KMS-11 (cell line): Measurements from ENCODE around the gene DCP2.

Source experiments
- H2AFZ ChIP-seq: fragments of 200-600 bp; sonication (generic); 2 replicates; pipeline ENCODE4 v1.6.1; 2016; ENCODE audit warnings: antibody characterized with exemption, mixed run types, low read depth
- H3K27ac ChIP-seq: fragments of 200-600 bp; sonication (generic); 2 replicates; pipeline ENCODE4 v1.6.1; 2016; ENCODE audit warnings: mild to moderate bottlenecking, mixed run types
- H3K27me3 ChIP-seq: fragments of 200-600 bp; sonication (generic); 2 replicates; pipeline ENCODE4 v1.6.1; 2017; ENCODE audit warnings: mild to moderate bottlenecking, low read depth, mixed run types, moderate library complexity; ENCODE audit not compliant: insufficient read depth
- H3K36me3 ChIP-seq: fragments of 200-600 bp; sonication (generic); 2 replicates; pipeline ENCODE4 v1.6.1; 2017; ENCODE audit warnings: mild to moderate bottlenecking, mixed run types; ENCODE audit not compliant: insufficient read depth
- H3K4me1 ChIP-seq: fragments of 200-600 bp; sonication (generic); 2 replicates; pipeline ENCODE4 v1.6.1; 2016; ENCODE audit warnings: mild to moderate bottlenecking, low read depth, mixed run types; ENCODE audit not compliant: poor library complexity, severe bottlenecking
- H3K4me2 ChIP-seq: fragments of 200-600 bp; sonication (generic); 2 replicates; pipeline ENCODE4 v1.7.0; 2016; ENCODE audit warnings: mild to moderate bottlenecking, mixed run types
- H3K4me3 ChIP-seq: fragments of 200-600 bp; sonication (generic); IDR thresholded peaks from 2 replicates; pipeline ENCODE4 v1.6.1; 2017; ENCODE audit warnings: low read depth, low read length, mixed read lengths; ENCODE audit not compliant: insufficient read depth
- H3K79me2 ChIP-seq: fragments of 200-600 bp; sonication (generic); 2 replicates; pipeline ENCODE4 v1.6.1; 2016; ENCODE audit warnings: low read depth, mixed run types; ENCODE audit not compliant: insufficient read depth
- H3K9ac ChIP-seq: fragments of 200-600 bp; sonication (generic); 2 replicates; pipeline ENCODE4 v1.6.1; 2016; ENCODE audit warnings: mild to moderate bottlenecking, mixed run types
- H4K20me1 ChIP-seq: fragments of 200-600 bp; sonication (generic); 2 replicates; pipeline ENCODE4 v1.6.1; 2016; ENCODE audit warnings: mild to moderate bottlenecking, mixed run types; ENCODE audit not compliant: insufficient read depth
- CTCF ChIP-seq: fragments of 200-600 bp; sonication (generic); conservative IDR thresholded peaks from 2 replicates; pipeline ENCODE4 v1.6.1; 2017; ENCODE audit warnings: low read depth, mild to moderate bottlenecking, antibody characterized with exemption, low read length, moderate library complexity, mixed read lengths

Gene DCP2

GRCh38 chr5:113064806-113065205 is 88.2 kb downstream of the DCP2 start:
- Histone ChIP-seq H3K4me2 (no peak overlapping the region), H3K9ac (no peak overlapping the region), H3K4me3 (no peak overlapping the region), H4K20me1 (no peaks in the 10 kb centered on the region), H3K27ac (no peak overlapping the region), H3K79me2 (no peaks in the 10 kb centered on the region), H3K27me3 (no peaks in the 10 kb centered on the region), H3K36me3 (no peaks in the 10 kb centered on the region), H3K4me1 (peaks cover 9% of the 10 kb centered on the region), H2AFZ (no peak overlapping the region)
- TF ChIP-seq CTCF, result no peak

- no peak overlapping the region for H3K27ac ChIP-seq
- TF ChIP-seq CTCF, result no peak
- H3K79me2 ChIP-seq, result no peaks in the 10 kb centered on the region
- H3K4me3 ChIP-seq, result no peak overlapping the region
- no peak overlapping the region for H3K4me2 ChIP-seq
- no peak overlapping the region for H2AFZ ChIP-seq
- no peaks in the 10 kb centered on the region for H4K20me1 ChIP-seq
- H3K27me3 ChIP-seq, result no peaks in the 10 kb centered on the region
- peaks cover 9% of the 10 kb centered on the region for H3K4me1 ChIP-seq
- no peak overlapping the region for H3K9ac ChIP-seq
- H3K36me3 ChIP-seq, result no peaks in the 10 kb centered on the region
These were observed 89.0 kb downstream of the DCP2 start for GRCh38 chr5:113065626-113066025.

- no peaks in the 10 kb centered on the region for H3K79me2 ChIP-seq
- no peak for TF ChIP-seq CTCF
These were observed 91.2 kb downstream of the DCP2 start for GRCh38 chr5:113067635-113068344.

GRCh38 chr5:113068559-113068958 is 92.0 kb downstream of the DCP2 start:
- TF ChIP-seq CTCF, result no peak
- H3K4me2 ChIP-seq, result no peak overlapping the region
- no peaks in the 10 kb centered on the region for H3K27me3 ChIP-seq
- H3K9ac ChIP-seq, result no peak overlapping the region
- no peaks in the 10 kb centered on the region for H3K4me1 ChIP-seq
- H2AFZ ChIP-seq, result no peak overlapping the region
- no peak overlapping the region for H3K27ac ChIP-seq
- no peaks in the 10 kb centered on the region for H3K36me3 ChIP-seq
- H3K79me2 ChIP-seq, result no peaks in the 10 kb centered on the region
- H4K20me1 ChIP-seq, result no peaks in the 10 kb centered on the region
- H3K4me3 ChIP-seq, result no peak overlapping the region

More at GRCh38 chr5:113067635-113068344, 91.2 kb downstream of the DCP2 start:
- no peak overlapping the region for H3K4me3 ChIP-seq
- H3K36me3 ChIP-seq, result no peaks in the 10 kb centered on the region
- H4K20me1 ChIP-seq, result no peaks in the 10 kb centered on the region
- no peaks in the 10 kb centered on the region for H3K4me1 ChIP-seq
- no peaks in the 10 kb centered on the region for H3K27me3 ChIP-seq
- no peak overlapping the region for H2AFZ ChIP-seq
- H3K9ac ChIP-seq, result no peak overlapping the region
- H3K4me2 ChIP-seq, result no peak overlapping the region
- H3K27ac ChIP-seq, result no peak overlapping the region
